ENCODE measurements around the gene ADSS1.

ADSS1 gene

GRCh38 chr14:104723651-104724406 lies at the start of gene ADSS1:
ADSS1 (plus strand) TSS chr14:104724229; CDS start chr14:104724271, 42 bp downstream.
- peak; percentile 45 for DNase-seq (ENCODE audit: low spot score)

- DNase-seq (ENCODE audit: low spot score), result no peak
These were observed 48.6 kb upstream of the ADSS1 start for GRCh38 chr14:104675447-104675846.

- DNase-seq (ENCODE audit: low spot score), result no peak
These were observed 47.8 kb upstream of the ADSS1 start for GRCh38 chr14:104676130-104676693.

- DNase-seq (ENCODE audit: low spot score), result no peak
These were observed 47.1 kb upstream of the ADSS1 start for GRCh38 chr14:104676694-104677511.

GRCh38 chr14:104677512-104678332 lies 46.3 kb upstream of the ADSS1 start:
- DNase-seq (ENCODE audit: low spot score), result peak; percentile 66

GRCh38 chr14:104678346-104678745 lies 45.7 kb upstream of the ADSS1 start:
- DNase-seq (ENCODE audit: low spot score), result no peak

- DNase-seq (ENCODE audit: low spot score), result no peak
These were observed 44.9 kb upstream of the ADSS1 start for GRCh38 chr14:104678901-104679705.

- DNase-seq (ENCODE audit: low spot score), result peak; percentile 71
These were observed 43.8 kb upstream of the ADSS1 start for GRCh38 chr14:104680056-104680805.

- peak; percentile 72 for DNase-seq (ENCODE audit: low spot score)
These were observed 43.0 kb upstream of the ADSS1 start for GRCh38 chr14:104680806-104681688.

GRCh38 chr14:104681689-104682074 lies 42.3 kb upstream of the ADSS1 start:
- peak; percentile 66 for DNase-seq (ENCODE audit: low spot score)

- peak; percentile 41 for DNase-seq (ENCODE audit: low spot score)
These were observed 41.9 kb upstream of the ADSS1 start for GRCh38 chr14:104682107-104682593.

- no peak for DNase-seq (ENCODE audit: low spot score)
These were observed 40.2 kb upstream of the ADSS1 start for GRCh38 chr14:104683653-104684448.

- DNase-seq (ENCODE audit: low spot score), result no peak
These were observed 39.6 kb upstream of the ADSS1 start for GRCh38 chr14:104684449-104684821.

GRCh38 chr14:104685216-104685997 lies 38.6 kb upstream of the ADSS1 start:
- DNase-seq (ENCODE audit: low spot score), result no peak

- DNase-seq (ENCODE audit: low spot score), result no peak
These were observed 37.9 kb upstream of the ADSS1 start for GRCh38 chr14:104685998-104686610.

- DNase-seq (ENCODE audit: low spot score), result peak; percentile 55
These were observed 37.2 kb upstream of the ADSS1 start for GRCh38 chr14:104686624-104687517.
